ENCODE measurements around the gene CCDC138.

DNA sequence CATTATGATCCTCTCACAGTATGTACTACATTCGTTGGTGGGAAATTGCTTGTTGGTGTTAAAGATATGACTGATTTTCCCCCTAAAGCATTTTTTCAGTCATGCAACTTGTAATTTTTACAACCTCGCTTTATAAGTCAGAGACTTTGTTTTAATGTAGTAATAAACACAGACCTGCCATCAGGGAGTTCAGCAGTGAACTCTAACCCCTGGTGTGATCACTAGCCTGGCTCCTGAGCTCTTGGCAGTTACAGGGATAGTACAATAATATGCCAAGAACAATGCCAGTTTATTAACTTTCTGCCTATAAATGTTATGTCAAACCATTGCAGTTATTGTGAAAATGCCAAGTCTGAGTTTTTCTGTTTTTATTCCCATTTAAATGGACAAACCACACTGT lies 108.6 kb downstream of the CCDC138 start:
- TF ChIP-seq, protein P1, sequence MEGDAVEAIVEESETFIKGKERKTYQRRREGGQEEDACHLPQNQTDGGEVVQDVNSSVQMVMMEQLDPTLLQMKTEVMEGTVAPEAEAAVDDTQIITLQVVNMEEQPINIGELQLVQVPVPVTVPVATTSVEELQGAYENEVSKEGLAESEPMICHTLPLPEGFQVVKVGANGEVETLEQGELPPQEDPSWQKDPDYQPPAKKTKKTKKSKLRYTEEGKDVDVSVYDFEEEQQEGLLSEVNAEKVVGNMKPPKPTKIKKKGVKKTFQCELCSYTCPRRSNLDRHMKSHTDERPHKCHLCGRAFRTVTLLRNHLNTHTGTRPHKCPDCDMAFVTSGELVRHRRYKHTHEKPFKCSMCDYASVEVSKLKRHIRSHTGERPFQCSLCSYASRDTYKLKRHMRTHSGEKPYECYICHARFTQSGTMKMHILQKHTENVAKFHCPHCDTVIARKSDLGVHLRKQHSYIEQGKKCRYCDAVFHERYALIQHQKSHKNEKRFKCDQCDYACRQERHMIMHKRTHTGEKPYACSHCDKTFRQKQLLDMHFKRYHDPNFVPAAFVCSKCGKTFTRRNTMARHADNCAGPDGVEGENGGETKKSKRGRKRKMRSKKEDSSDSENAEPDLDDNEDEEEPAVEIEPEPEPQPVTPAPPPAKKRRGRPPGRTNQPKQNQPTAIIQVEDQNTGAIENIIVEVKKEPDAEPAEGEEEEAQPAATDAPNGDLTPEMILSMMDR (IDR thresholded peaks at IDR 0.05; ENCODE audit: poor library complexity, severe bottlenecking), result no peak
- TF ChIP-seq POLR2AphosphoS5 (IDR thresholded peaks at IDR 0.05) (no peak), EZH2 (IDR thresholded peaks at IDR 0.05; ENCODE audit: borderline replicate concordance, insufficient read depth, low read length, poor library complexity, severe bottlenecking) (no peak), TAF1 (IDR thresholded peaks at IDR 0.05; ENCODE audit: low read depth) (no peak), SMC3 (conservative IDR thresholded peaks at IDR 0.05; ENCODE audit: poor library complexity) (no peak), RAD21 (conservative IDR thresholded peaks at IDR 0.05) (no peak)
- TF ChIP-seq, protein P2, sequence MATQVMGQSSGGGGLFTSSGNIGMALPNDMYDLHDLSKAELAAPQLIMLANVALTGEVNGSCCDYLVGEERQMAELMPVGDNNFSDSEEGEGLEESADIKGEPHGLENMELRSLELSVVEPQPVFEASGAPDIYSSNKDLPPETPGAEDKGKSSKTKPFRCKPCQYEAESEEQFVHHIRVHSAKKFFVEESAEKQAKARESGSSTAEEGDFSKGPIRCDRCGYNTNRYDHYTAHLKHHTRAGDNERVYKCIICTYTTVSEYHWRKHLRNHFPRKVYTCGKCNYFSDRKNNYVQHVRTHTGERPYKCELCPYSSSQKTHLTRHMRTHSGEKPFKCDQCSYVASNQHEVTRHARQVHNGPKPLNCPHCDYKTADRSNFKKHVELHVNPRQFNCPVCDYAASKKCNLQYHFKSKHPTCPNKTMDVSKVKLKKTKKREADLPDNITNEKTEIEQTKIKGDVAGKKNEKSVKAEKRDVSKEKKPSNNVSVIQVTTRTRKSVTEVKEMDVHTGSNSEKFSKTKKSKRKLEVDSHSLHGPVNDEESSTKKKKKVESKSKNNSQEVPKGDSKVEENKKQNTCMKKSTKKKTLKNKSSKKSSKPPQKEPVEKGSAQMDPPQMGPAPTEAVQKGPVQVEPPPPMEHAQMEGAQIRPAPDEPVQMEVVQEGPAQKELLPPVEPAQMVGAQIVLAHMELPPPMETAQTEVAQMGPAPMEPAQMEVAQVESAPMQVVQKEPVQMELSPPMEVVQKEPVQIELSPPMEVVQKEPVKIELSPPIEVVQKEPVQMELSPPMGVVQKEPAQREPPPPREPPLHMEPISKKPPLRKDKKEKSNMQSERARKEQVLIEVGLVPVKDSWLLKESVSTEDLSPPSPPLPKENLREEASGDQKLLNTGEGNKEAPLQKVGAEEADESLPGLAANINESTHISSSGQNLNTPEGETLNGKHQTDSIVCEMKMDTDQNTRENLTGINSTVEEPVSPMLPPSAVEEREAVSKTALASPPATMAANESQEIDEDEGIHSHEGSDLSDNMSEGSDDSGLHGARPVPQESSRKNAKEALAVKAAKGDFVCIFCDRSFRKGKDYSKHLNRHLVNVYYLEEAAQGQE (IDR thresholded peaks at IDR 0.05; ENCODE audit: borderline replicate concordance), result no peak
